CD4-positive, alpha-beta T cell treated with Interleukin-4 for 4 hours (primary cell): Measurements from ENCODE around the gene SMIM7.
"Not testable (repeated sequence)": the region's sequence is repeated elsewhere in the genome, so short reads cannot be mapped to it uniquely, and the experiment has no call there.

ENCODE experiments used
- DNase-seq: peaks from one replicate; pipeline ENCODE4 v3.0.0-alpha.2; 2020

The SMIM7 gene

DNA sequence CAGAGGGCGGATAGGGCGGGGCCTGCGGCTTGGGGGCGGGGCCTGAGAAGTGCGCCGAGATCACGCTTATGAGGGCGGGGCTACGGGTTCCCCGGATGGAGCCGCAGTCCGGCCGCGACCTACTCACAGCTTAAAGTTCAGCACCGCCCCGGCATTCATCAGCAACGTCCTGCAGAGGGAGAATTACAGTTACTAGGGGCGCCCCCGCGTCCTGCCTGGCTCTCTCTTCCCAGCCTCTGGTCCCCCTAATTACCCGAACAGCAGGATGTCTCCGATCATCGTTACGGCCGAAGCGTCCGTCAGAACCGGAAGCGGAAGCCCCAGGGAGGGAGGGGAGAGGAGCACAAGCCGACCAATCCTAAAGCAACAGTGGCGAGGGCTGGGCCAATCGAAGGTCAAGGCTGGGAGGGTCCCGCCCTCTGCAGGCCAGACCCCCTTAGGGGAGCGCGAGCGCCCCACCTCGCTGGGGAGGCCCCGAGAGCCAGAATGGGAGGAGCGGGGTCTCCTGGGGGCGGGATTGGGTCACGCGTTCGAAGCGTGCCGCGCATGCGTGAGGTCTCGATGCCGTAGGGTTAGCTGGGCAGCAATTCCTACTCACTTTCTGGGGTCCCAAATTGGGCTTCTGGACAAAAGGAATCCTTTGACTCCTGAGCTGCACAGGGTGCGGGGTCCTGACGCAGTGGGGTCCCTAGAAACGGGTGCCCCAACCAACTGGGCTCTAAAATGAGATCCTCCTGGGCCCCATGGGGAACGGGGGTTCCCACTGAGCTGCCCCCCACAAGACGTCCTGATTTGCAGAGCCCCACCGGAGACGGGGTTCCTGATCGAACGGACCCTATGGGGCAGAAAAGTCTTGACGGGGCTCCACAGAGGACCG is at the start of gene SMIM7:
Gene SMIM7, minus strand, starts transcription at position 313 of the 877 bp plus-strand sequence. Its CDS starts 34 bp downstream, at position 279.
- DNase-seq = peak; percentile 99

DNA sequence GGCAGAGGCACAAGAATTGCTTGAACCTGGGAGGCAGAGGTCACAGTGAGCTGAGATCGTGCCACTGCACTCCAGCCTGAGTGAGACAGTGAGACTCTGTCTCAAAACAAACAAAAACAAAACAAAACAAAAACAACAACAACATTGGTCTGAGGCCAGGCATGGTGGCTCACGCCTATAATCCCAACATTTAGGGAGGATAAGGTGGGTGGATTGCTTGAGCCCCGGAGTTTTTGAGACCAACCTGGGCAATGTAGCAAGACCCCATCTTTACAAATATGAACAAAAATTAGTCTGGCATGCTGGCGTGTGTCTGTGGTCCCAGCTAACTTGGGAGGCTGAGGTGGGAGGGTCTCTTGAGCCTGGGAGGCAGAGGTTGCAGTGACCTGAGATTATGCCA is 43.7 kb upstream of the SMIM7 start:
- DNase-seq = no peak

DNA sequence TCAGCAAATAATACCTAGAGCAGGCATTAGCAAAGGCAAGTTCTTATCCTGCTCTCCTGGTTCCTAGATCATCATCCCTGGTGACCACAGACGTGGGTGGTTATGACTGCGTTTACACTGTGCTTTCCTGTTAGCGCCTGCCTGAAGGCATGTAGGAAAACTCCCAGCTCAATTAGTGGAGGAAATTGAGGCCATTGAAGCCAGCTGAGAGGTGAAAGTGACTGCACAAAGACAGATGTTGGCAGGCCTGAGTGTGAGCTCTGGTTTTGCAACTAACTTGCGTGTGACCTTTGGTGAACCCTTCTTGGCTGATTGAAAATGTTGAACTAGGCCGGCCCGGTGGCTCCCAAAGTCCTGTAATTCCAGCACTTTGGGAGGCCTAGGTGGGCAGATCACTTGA is 42.2 kb upstream of the SMIM7 start:
- no peak for DNase-seq

DNA sequence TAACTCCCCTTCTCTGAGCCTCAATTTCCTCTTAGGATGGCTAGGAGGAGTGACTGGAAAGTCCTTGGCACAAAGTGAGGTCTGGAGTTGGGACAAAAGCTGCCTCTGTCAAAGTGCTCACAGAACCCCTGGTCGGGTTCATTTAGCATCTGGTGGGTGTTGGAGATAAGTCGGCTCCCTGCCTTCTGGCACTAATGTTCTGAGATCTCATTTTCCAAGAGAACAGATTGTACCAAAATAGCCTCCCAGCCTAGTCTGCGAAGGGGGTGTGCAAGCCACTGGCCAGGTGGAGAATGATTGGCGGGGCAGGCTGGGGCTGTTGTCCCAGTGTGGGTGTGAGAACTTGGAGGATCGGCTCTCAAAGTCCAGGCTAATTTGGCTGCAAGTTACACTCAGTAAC is 39.0 kb upstream of the SMIM7 start:
- DNase-seq = no peak

DNA sequence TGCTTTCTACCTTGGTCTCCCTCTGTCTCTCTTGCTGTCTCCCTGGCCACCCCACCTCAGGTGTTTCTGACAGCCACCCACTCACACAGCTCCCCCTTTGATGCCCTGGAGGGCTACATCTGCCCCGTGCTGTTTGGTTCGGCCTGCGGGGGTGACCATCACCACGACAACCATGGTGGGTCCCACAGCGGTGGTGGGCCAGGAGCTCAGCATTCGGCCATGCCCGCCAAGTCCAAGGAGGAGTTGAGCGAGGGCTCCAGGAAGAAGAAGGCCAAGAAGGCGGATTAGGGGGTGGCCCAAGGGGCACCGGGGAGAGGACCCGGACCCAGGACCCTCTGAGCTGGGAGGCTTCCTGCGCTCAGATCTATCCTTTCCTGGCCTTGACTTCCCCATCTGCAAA is 28.1 kb upstream of the SMIM7 start:
- DNase-seq = no peak

DNA sequence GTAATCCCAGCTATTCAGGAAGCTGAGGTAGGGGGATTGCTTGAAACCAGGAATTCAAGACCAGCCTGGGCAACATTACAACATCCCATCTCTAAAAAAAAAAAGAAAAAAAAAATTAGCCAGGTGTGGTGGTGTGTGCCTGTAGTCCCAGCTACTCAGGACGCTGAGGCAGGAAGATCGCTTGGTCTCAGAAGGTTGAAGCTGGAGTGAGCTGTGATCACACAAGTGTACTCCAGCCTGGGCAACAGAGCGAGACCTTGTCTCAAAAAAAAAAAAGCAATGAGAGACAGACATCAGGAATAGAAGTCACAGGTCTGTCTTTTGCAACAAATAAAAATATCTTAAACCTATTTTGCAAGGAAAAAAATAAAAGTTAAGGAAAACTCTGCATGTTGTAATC is 24.3 kb upstream of the SMIM7 start:
- no peak for DNase-seq

DNA sequence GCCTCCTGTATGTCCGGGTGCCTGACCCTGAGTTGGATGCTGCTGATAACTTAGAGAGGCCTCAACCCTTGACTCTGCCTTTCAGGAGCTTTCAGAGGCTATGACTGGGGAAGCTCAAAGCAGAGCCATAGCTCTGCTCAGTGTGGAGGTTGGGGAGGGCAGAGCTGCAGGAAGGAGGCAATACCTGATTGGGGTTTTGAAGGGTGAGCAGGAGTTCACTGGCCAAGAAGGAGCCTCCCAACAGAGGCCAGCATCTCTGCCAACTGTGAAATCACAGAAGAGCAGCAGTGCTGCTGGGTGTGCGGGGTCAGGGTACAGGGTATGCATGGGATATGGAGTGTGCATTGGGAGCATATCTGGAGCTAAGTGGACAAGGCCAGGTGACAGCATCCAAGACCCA is 22.6 kb upstream of the SMIM7 start:
- no peak for DNase-seq

DNA sequence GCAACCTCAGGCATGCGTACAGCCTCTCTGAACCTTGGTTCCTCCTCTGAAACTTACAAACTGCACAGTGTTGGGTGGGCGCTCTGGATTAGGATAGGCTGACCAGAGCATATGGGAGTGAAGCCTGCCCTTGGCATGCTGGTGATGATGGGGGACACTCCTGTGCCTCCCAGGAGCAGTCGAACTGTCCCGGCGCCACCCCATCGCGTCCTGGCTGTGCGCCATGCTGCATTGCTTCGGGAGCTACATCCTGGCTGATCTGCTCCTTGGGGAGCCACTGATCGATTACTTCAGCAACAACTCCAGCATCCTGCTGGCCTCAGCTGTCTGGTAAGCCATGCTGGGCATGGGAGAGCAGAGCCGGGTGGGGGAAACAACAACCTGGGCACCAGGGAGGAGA is 19.9 kb upstream of the SMIM7 start:
- no peak for DNase-seq

DNA sequence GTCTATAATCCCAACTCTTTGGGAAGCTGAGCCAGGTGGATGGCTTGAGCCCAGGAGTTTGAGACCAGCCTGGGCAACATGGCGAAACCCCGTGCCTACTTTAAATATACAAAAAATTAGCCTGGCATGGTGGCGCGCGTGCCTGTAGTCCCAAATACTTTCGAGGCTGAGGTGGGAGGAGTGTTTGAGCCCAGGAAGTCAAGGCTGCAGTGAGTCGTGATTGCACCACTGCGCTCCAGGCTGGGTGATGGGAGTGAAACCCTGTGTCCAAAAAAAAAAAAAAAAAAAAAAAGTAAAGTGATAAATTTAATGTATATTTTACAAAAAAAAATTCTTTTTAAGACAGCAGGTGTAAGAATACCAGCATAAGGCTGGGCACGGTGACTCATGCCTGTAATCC is 18.6 kb upstream of the SMIM7 start:
- no peak for DNase-seq

DNA sequence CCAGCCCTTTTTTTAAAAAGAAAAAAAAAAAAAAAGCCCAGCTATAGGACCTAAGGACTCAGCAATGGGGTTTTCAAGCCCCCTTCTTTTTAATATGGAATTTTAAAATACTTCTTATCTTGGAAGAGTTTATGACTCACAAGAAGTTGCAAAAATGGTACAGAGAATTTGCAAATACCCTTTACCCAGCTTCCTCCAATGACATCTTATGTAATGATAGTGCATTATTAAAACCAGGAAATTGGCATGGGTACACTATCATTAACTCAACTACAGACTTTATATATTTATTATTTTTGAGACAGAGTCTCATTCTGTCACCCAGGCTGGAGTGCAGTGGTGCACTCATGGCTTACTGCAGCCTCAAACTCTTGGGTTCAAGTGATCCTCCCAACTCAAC is 17.1 kb upstream of the SMIM7 start:
- no peak for DNase-seq

DNA sequence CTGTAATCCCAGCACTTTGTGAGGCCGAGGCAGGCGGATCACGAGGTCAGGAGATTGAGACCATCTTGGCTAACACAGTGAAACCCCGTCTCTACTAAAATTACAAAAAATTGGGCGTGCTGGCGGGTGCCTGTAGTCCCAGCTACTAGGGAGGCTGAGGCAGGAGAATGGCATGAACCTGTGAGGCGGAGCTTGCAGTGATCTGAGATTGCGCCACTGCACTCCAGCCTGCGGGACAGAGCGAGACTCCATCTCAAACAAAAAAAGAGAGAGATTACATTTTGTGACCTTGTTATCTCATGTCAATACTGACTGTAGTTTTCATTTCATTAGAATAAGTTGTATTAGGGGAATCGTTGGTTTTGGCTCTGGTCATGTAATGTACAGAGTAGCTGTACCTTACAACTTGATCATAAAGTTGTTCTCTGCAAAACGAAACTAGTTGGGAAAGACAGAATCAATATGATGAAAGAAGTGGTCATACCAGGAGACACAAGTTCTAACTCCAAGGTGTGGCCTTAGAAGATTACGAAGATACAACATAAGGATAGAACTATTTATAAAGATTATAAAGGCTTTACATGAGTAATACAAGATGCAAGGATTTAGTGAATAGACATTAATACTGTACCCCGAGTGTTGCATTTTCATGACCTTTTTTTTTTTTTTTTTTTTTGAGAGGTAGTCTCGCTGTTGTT is 16.3 kb upstream of the SMIM7 start:
- no peak for DNase-seq

DNA sequence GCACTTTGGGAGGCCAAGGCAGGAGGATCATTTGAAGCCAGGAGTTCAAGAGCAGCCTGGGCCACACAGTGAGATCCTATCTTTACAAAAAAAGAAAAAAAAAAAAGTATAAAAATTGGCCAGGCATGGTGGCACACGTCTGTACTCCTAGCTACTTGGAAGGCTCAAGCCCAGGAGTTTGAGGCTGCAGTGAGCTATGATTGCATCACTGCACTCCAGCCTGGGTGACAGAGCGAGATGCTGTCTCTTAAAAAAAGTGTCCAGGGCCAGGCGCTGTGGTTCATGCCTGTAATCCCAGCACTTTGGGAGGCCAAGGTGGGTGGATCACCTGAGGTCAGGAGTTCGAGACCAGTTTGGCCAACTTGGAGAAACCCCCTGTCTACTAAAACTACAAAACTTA is 13.9 kb upstream of the SMIM7 start:
- DNase-seq = not testable (repeated sequence)

DNA sequence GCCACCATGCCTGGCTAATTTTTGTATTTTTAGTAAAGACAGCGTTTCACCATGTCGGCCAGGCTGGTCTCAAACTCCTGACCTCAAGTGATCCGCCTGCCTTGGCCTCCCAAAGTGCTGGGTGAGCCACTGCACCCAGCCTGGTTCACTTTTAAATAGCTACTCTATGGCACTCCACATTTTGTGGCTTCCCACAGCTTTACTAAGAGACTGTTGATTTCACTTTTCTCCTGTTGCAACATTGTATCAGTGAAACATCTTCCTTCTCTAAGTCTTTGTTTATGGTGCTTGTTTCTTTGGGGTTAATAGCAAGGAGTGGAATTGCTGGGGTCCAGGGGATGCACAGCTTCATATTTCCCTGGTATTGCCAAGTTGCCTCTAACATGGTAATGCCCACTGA is 13.3 kb upstream of the SMIM7 start:
- no peak for DNase-seq

DNA sequence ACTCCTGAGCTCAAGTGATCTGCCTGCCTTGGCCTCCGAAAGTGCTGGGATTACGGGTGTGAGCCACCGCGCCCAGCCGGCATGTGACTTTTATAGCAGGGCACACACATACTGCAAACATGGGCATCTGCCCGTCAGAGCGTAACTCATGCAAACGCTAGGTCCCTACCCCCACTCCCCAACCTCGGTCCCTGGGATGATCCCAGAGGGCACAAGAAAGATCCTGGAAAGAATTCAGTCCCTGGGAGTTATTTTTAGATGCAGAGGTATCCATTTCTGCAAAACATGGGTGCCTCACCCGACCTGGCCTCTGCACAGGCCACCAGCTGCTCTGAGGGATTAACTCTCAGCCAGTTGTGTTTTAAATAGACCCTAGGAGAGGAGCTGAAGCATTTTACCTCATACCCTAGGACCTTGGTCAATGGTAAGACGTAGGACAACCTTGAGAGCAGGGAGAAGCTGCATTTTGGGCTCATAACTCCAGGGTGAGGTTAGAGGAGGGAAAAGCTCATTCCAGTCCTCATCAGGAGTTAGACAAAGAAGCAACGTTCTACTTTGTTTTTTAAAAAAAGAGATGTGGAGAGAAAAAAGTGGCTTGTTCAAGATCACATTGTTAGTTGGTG is 11.8 kb upstream of the SMIM7 start:
- no peak for DNase-seq

DNA sequence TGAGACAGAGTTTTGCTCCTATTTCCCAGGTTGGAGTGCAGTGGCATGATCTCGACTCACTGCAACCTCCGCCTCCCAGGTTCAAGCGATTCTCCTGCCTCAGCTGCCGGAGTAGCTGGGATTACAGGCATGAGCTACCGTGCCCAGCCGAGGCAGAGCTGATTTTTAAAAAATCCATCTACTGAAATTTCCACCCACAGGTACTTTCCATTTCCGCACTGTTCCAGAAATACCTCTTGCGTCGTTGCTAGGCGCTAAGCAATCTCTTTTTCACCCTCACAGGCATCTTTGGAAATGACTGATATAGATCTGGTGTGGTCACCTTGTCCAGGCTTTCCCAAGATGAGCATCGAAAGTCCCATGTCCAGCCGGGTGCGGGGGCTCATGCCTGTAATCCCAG is 10.3 kb upstream of the SMIM7 start:
- DNase-seq = no peak

DNA sequence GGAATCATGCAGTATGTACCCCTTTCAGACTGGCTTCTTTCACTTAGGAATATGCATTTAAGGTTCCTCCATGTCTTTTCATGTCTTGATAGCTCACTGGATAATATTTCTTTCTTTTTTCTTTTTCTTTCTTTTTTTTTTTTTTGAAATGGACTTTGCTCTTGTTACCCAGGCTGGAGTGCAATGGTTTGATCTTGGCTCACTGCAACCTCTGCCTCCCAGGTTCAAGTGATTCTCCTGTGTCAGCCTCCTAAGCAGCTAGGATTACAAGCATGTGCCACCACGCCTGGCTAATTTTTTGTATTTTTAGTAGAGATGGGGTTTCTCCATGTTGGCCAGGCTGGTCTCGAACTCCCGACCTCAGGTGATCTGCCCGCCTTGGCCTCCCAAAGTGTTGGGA is 8.8 kb upstream of the SMIM7 start:
- not testable (repeated sequence) for DNase-seq

DNA sequence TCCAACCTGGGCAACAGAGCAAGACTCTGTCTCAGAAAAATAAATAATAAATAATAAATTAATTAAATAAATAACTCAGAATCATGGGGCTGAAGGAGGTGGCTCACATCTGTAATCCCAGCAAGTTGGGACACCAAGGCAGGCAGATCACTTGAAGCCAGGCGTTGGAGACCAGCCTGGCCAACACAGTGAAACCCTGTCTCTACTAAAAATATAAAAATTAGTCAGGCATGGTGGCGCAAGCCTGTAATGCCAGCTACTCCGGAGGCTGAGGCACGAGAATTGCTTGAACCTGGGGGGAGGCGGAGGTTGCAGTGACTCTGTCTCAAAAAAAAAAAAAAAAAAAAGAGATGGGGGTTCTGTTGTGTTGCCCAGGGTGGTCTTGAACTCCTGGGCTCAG is 8.2 kb upstream of the SMIM7 start:
- DNase-seq = no peak

DNA sequence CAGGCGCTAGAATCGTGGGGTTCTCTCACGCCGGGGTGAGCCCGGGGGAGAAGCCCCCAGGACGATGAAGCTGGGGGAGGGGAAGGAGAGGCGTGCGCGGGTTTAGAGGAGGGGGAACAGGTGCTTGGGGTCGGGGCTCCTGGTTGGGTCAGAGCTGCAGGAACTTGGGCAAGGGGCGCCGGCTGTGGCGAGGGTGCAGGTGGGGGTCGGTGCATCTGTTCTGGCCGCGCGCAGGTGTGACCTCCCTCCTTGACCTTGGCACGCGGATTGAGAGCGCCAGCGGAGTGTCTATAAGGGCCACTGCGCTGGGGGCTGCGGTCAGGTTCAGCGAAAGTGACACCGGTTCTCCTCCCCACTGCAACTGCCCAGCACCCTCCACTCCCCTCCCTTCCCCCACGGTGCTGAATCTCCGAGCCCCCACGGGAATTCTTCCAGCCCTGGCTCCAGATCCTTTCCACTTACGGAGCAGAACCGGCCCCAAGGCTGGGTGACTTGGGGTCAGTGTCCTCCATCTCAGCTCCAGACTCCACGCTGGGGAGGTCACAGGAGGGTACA is 1.6 kb upstream of the SMIM7 start:
- DNase-seq = no peak

DNA sequence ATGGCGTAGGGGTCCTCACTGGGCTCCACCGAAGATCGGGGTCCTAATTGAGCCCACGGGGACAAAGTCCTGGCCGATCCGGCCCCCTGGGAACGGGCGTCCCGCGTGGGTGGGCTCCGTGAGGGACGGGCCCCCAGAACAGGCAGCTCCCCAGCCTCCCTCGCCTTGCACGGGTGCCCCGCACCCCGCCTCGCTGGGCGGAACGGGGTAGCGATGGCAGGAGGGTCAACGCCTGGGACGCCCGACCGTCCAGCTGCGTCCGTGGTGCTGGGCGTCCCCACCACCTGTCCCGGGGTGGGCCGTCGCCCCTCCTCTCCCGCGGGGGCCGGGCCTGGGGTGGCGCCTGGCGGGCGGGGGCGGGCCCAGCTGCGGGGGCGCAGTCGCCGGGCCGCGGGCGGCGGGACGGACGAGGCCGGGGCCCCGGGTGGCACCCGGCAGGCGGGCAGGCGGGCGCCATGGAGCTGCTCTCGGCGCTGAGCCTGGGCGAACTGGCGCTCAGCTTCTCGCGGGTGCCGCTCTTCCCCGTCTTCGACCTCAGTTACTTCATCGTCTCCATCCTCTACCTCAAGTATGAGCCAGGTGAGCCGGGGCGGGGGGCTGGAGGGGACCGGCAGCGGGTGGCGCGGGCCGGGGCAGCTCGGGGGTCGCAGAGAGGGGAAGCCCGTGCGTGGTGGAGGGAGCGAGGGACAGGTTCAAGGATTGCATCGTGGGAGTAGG is 977 bp upstream of the SMIM7 start, which contains the start of gene TMEM38A:
Gene TMEM38A, plus strand, starts transcription at position 377 of the 717 bp plus-strand sequence. Its CDS starts 79 bp downstream, at position 456.
- DNase-seq = no peak

DNA sequence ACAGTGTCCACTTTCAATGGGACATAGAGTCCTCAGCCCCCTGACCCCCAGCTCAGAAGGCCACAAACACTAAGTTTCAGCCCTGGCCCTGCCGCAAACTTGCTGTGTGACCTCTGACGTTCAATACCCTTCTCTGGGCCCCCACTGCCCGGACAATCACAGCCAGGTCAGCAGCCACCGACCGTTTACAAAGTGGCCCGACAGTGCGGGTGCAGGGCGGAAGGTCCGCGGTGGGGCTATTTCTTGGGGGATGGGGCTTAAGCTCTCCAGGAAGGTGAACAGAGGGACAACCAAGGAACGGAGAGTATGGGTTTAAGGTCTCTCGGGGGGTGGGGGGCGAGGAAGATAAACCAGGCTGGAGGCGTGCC is 496 bp downstream of the SMIM7 start:
- no peak for DNase-seq

DNA sequence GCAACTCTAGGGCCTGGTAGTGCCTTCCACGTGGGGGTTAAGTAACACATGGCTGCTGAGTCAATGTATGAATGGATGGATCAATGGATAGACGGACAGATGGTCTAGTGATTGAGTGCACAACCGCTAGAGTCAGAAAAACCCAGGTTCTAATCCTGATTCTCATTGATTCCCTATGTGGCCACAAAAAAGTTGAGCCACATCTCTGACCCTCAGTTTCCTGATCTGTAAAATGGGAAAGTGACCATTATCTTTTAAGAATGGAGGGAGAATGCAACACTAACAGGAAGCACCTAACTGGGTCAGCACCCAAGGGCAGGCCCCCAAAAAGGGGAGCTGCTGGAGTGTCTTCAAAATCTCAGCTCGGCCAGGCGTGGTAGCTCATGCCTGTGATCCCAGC is 2.6 kb downstream of the SMIM7 start:
- no peak for DNase-seq

DNA sequence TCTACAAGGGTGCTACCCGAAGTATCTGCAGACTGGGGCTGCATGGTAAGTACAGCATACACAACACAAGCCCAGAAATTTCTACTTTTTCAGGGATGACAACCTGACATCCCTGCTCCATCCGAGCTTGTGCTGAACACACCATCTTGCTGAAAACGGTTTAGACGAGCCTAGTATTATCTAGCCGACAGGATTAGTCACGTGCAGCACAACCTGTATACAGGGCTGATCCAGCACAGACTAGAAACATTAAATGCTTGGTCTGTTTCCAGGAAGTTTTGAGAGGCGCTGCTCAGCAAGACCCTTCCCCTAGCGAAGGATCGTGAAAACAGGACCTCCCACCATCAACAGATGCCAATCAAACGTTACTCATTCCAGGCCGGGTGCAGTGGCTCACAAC is 4.2 kb downstream of the SMIM7 start:
- DNase-seq = no peak

DNA sequence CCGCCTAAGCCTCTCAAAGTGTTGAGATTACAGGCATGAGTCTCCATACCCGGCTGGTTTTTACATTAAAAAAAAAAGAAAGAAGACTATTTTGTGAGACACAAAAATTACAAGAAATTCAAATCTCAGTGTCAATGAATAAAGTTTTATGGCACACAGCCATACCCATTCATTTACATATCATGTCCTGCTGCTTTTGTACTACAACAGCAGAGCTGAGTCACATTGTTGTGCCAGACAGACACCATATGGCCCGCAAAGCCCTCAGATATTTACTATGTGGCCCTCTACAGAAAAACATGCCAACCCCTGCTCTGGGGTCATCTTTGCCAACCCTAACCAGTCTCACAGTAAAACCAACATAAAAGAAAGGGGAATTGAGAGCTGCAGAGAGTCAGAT is 5.3 kb downstream of the SMIM7 start:
- no peak for DNase-seq
